Kidney (tissue), 14 donors: ENCODE measurements around the gene ZNF878. TPM values are rescaled to one million over a fixed set of nuclear protein-coding genes. Genes with fewer than 3 reads are reported as not detected.

Source experiments
- DNase-seq, 5 donors: peaks; one replicate each; pipeline ENCODE4 v3.0.0-alpha.2; 2013 to 2020
- FAIRE-seq: peaks from 2 replicates; lab custom pipeline; 2012; peaks lifted over from hg19 to GRCh38; lab: Jason Lieb, UNC
- H3K27ac ChIP-seq, 2 donors: one replicate each; pipeline ENCODE4 v1.7.0; 2013; ENCODE audit warnings: low read depth in 2 of 2, low read length in 2 of 2, inconsistent platforms in 1 of 2
- H3K27me3 ChIP-seq: one replicate; pipeline ENCODE4 v1.7.1; 2013; ENCODE audit warnings: low read length, inconsistent platforms; ENCODE audit not compliant: control insufficient read depth, insufficient read depth
- H3K36me3 ChIP-seq, 3 donors: one replicate each; pipeline versions ENCODE4 v1.7.0 to v1.7.1; 2013; ENCODE audit warnings: low read length in 3 of 3, control low read depth in 1 of 3, inconsistent platforms in 1 of 3; ENCODE audit not compliant: insufficient read depth in 3 of 3, control insufficient read depth in 2 of 3
- H3K4me1 ChIP-seq, 3 donors: one replicate each; pipeline versions ENCODE4 v1.7.0 to v1.7.1; 2013; ENCODE audit warnings: low read length in 3 of 3, inconsistent platforms in 1 of 3, low read depth in 1 of 3; ENCODE audit not compliant: control insufficient read depth in 2 of 3, insufficient read depth in 2 of 3
- H3K4me3 ChIP-seq, 3 donors: one replicate each; pipeline versions ENCODE4 v1.7.0 to v1.8.1; 2013; ENCODE audit warnings: low read length in 3 of 3, control low read depth in 1 of 3, inconsistent platforms in 1 of 3
- H3K9ac ChIP-seq, 3 donors: one replicate each; pipeline versions ENCODE4 v1.7.0 to v1.7.1; 2013; ENCODE audit warnings: low read length in 3 of 3, control low read depth in 1 of 3, inconsistent platforms in 1 of 3
- H3K9me3 ChIP-seq, 3 donors: one replicate each; pipeline versions ENCODE4 v1.7.0 to v1.7.1; 2013; ENCODE audit warnings: low read length in 3 of 3, control low read depth in 1 of 3, inconsistent platforms in 1 of 3; ENCODE audit not compliant: control insufficient read depth in 2 of 3, insufficient read depth in 1 of 3
- intact Hi-C: fragments of 100-400 bp; cut with DNase I; formaldehyde crosslinking; loops from one replicate; pipeline ENCODE4 v1.11.1; 2022
- polyA plus RNA-seq: library from polyadenylated mRNA; stranded (reverse); fragments of 350-450 nt; fragmentation: Illumina TruSeq; extraction: RNeasy Lipid Tissue Mini Kit (QIAGEN cat#74804); gene quantifications from one replicate; pipeline ENCODE4 v1.2.3, GENCODE V29; 2014; ENCODE audit warnings: low read depth, low replicate concordance; ENCODE audit not compliant: insufficient read depth
- total RNA-seq: library from RNA; stranded (reverse); fragmentation: NEBNext Ultra II Directional; extraction: Animal tissue kit (Norgen Biotek cat#: 25700); gene quantifications from one replicate; pipeline ENCODE4 v1.2.1, GENCODE V29; 2021
- TF ChIP-seq, protein P1 (sequence below): IDR thresholded peaks from 3 replicates; pipeline ENCODE4 v1.5.1; 2012; ENCODE audit warnings: mild to moderate bottlenecking, moderate library complexity, borderline replicate concordance; ENCODE audit not compliant: insufficient read depth; ENCODE audit errors: extremely low read depth
- donor health status: control.
- donor health status: control.
- donor health status: control.
- donor health status: control.
- donor health status: control.
- donor health status: DM: yes; HTN: yes; CAD: no.
- donor health status: Normal renal cell carcinoma (clear cell type).

The ZNF878 gene
- total and polyA plus RNA-seq, 2 donors from 2014 or later = 0.60 to 0.67 TPM

DNA sequence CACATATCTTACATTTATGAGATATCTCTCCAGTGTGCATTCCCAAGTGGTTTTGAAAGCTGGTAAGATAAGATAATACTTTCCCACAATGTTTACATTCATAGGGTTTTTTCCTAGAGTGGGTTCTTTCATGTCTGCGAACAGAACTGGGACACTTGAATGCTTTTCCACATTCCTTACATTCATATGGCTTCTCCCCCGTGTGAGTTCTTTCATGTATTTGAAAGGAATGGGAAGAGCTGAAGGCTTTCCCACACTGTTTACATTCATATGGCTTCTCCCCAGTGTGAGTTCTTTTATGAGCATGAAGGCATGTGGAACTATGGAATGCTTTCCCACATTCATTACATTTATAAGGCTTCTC, 37.0 kb downstream of the ZNF878 start:
- Histone ChIP-seq H3K9ac (no peak overlapping the region), H3K27ac (no peak overlapping the region), H3K36me3 (peaks cover 31 to 47% (median 32%) of the 10 kb centered on the region in 3 donors), H3K4me3 (peak overlapping the region in 1 of 3 donors; percentile 0), H3K27me3 (no peaks in the 10 kb centered on the region), H3K9me3 (peaks cover 19 to 57% (median 23%) of the 10 kb centered on the region in 3 donors), H3K4me1 (no peaks in the 10 kb centered on the region)
- TF ChIP-seq, protein P1, sequence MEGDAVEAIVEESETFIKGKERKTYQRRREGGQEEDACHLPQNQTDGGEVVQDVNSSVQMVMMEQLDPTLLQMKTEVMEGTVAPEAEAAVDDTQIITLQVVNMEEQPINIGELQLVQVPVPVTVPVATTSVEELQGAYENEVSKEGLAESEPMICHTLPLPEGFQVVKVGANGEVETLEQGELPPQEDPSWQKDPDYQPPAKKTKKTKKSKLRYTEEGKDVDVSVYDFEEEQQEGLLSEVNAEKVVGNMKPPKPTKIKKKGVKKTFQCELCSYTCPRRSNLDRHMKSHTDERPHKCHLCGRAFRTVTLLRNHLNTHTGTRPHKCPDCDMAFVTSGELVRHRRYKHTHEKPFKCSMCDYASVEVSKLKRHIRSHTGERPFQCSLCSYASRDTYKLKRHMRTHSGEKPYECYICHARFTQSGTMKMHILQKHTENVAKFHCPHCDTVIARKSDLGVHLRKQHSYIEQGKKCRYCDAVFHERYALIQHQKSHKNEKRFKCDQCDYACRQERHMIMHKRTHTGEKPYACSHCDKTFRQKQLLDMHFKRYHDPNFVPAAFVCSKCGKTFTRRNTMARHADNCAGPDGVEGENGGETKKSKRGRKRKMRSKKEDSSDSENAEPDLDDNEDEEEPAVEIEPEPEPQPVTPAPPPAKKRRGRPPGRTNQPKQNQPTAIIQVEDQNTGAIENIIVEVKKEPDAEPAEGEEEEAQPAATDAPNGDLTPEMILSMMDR = no peak
- DNase-seq (no peak), FAIRE-seq (no peak)
- intact Hi-C loops = no loop called here

DNA sequence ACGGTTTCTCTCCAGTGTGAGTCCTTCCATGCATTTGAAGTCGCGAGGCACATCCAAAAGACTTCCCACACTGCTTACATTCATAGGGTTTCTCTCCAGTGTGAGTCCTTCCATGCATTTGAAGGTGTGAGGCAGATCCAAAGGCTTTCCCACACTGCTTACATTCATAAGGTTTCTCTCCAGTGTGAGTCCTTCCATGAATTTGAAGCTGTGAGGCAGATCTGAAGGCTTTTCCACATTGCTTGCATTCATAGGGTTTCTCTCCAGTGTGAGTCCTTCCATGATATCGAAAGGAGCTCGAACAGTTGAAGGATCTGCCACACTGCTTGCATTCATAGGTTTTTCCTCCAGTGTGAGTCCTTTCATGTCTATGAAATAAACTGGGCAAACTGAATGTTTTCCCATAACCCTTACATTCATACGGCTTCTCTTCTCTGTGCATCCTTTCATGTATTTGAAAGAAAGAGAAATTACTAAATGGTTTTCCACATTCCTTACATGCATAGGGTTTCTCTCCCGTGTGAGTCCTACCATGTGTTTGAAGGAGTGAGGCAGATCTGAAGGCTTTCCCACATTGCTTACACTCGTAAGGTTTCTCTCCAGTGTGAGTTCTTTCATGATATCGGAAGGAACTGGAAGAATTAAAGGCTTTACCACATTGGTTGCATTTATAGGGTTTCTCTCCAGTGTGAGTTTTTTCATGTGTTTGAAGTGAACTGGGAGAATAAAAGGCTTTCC, 37.6 kb downstream of the ZNF878 start:
- Histone ChIP-seq H3K27ac (no peak overlapping the region), H3K4me3 (no peak overlapping the region), H3K9ac (no peak overlapping the region), H3K4me1 (no peaks in the 10 kb centered on the region), H3K9me3 (peaks cover 19 to 57% (median 23%) of the 10 kb centered on the region in 3 donors), H3K27me3 (no peaks in the 10 kb centered on the region), H3K36me3 (peaks cover 31 to 47% (median 32%) of the 10 kb centered on the region in 3 donors)
- FAIRE-seq (no peak), DNase-seq (no peak)
- TF ChIP-seq, protein P1 = no peak
- intact Hi-C loops = no loop called here

DNA sequence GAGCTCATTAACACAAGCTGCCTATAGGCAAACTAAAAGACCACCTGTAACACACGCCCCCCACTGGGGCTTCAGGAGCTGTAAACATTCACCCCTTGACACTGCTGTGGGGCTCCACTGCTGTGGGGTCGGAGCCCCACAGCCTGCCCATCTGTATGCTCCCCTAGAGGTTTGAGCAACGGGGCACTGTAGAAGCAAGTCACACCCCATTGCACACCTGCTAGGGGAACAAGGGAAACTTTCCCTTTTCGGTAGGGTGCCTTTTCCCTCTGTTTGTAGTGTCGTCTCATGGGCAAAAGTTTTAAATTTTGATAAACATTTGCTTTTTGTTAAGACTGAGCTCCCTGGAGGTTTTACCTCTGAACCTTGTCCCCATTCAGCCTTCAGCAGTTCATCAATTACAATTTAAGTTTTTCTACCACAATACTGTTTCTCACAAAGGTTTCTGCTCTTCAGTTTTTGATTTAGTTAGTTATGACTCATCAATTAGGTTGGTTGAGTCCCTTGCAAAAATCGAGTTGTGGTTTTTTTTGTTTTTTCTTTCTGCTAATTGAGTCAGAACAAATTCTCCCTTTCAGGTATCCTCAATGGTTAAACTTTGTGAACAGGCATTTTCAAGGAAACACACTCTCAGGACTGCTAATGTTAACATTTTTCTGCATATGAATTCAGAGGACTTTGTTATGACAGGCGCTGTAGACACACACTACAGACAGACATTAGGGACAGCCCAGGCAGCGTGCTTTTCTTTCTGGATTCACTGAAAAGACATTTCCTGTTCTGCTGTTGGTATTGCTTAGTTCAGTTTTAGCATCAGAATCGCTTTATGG, 52.4 kb downstream of the ZNF878 start:
- intact Hi-C loops = no loop called here

More for the DNA sequence above, 52.4 kb downstream of the ZNF878 start:
- no peaks in the 10 kb centered on the region for H3K27me3 ChIP-seq
- peaks cover 0 to 2% (median 0%) of the 10 kb centered on the region in 3 donors for H3K36me3 ChIP-seq
- H3K9ac ChIP-seq = no peak overlapping the region
- no peaks in the 10 kb centered on the region for H3K4me1 ChIP-seq
- DNase-seq = no peak
- no peaks in the 10 kb centered on the region for H3K9me3 ChIP-seq
- no peak for FAIRE-seq
- TF ChIP-seq, protein P1 = no peak
- no peak overlapping the region for H3K4me3 ChIP-seq
- no peak overlapping the region for H3K27ac ChIP-seq
